SK-N-SH treated with all-trans-retinoic acid at 6 μM for 48 hours (cell line): Measurements from ENCODE around the gene HS3ST4.

Source experiments
- ATAC-seq: fragments of 200-7000 bp; cut with Tn5 transposase; 3 replicates; pipeline ENCODE4 v1.9.1; 2020; ENCODE audit warnings: mild to moderate bottlenecking, moderate library complexity
- ARNTL ChIP-seq: fragments of 450-650 bp; formaldehyde crosslinking; IDR thresholded peaks from 2 replicates; pipeline ENCODE4 v1.5.0; 2020; ENCODE audit warnings: low read depth, mild to moderate bottlenecking, moderate library complexity, borderline replicate concordance
- BACH2 ChIP-seq: fragments of 250-450 bp; sonication (Bioruptor Pico); IDR thresholded peaks from 2 replicates; pipeline ENCODE4 v1.9.0; 2021; ENCODE audit warnings: mild to moderate bottlenecking, borderline replicate concordance
- CREB5 ChIP-seq: fragments of 250-450 bp; sonication (Bioruptor Pico); IDR thresholded peaks from 2 replicates; pipeline ENCODE4 v1.5.1; 2020; ENCODE audit warnings: low read depth, mild to moderate bottlenecking, moderate library complexity
- CSDC2 ChIP-seq: fragments of 250-450 bp; sonication (Bioruptor Pico); IDR thresholded peaks from 2 replicates; pipeline ENCODE4 v1.5.0; 2020; ENCODE audit warnings: mild to moderate bottlenecking, moderate library complexity
- ESRRG ChIP-seq: fragments of 250-450 bp; sonication (Bioruptor Pico); IDR thresholded peaks from 2 replicates; pipeline ENCODE4 v1.6.1; 2021; ENCODE audit warnings: mild to moderate bottlenecking
- GLIS3 ChIP-seq: fragments of 250-450 bp; sonication (Bioruptor Pico); IDR thresholded peaks from 2 replicates; pipeline ENCODE4 v1.5.0; 2020; ENCODE audit warnings: mild to moderate bottlenecking, moderate library complexity
- ISL1 ChIP-seq: fragments of 250-450 bp; sonication (Bioruptor Pico); IDR thresholded peaks from 2 replicates; pipeline ENCODE4 v2.1.2; 2022; ENCODE audit warnings: mild to moderate bottlenecking, moderate library complexity
- OSR1 ChIP-seq: fragments of 250-450 bp; sonication (Bioruptor Pico); IDR thresholded peaks from 2 replicates; pipeline ENCODE4 v1.8.0; 2022; ENCODE audit warnings: moderate library complexity, mild to moderate bottlenecking, inconsistent platforms
- POU6F1 ChIP-seq: fragments of 250-450 bp; sonication (Bioruptor Pico); IDR thresholded peaks from 2 replicates; pipeline ENCODE4 v1.8.0; 2021; ENCODE audit warnings: low read depth, mild to moderate bottlenecking, moderate library complexity, borderline replicate concordance
- PPARA ChIP-seq: fragments of 250-450 bp; sonication (Bioruptor Pico); IDR thresholded peaks from 2 replicates; pipeline ENCODE4 v1.5.0; 2020; ENCODE audit warnings: mild to moderate bottlenecking, borderline replicate concordance
- RARB ChIP-seq: fragments of 250-450 bp; sonication (Bioruptor Pico); IDR thresholded peaks from 2 replicates; pipeline ENCODE4 v1.8.0; 2021; ENCODE audit warnings: mild to moderate bottlenecking, moderate library complexity
- SNAI2 ChIP-seq: fragments of 250-450 bp; sonication (Bioruptor Pico); IDR thresholded peaks from 2 replicates; pipeline ENCODE4 v1.5.0; 2020; ENCODE audit warnings: mild to moderate bottlenecking, moderate library complexity
- TOX ChIP-seq: fragments of 250-450 bp; sonication (Bioruptor Pico); IDR thresholded peaks from 2 replicates; pipeline ENCODE4 v1.8.0; 2021; ENCODE audit warnings: mild to moderate bottlenecking, moderate library complexity, borderline replicate concordance
- ZC3H10 ChIP-seq: fragments of 250-450 bp; sonication (Bioruptor Pico); IDR thresholded peaks from 2 replicates; pipeline ENCODE4 v1.5.1; 2021; ENCODE audit warnings: mild to moderate bottlenecking, moderate library complexity
- ZFP3 ChIP-seq: fragments of 250-450 bp; sonication (Bioruptor Pico); IDR thresholded peaks from 2 replicates; pipeline ENCODE4 v1.5.0; 2020; ENCODE audit warnings: mild to moderate bottlenecking, moderate library complexity
- ZFP30 ChIP-seq: fragments of 450-650 bp; formaldehyde crosslinking; IDR thresholded peaks from 2 replicates; pipeline ENCODE4 v1.5.0; 2022; ENCODE audit warnings: mild to moderate bottlenecking, moderate library complexity
- ZNF565 ChIP-seq: fragments of 450-650 bp; formaldehyde crosslinking; conservative IDR thresholded peaks from 2 replicates; pipeline ENCODE4 v1.5.0; 2020; ENCODE audit warnings: low read depth, mild to moderate bottlenecking, moderate library complexity
- ZNF70 ChIP-seq: fragments of 450-650 bp; formaldehyde crosslinking; IDR thresholded peaks from 2 replicates; pipeline ENCODE4 v1.5.0; 2020; ENCODE audit warnings: mild to moderate bottlenecking, moderate library complexity
- ZNF8 ChIP-seq: fragments of 450-650 bp; formaldehyde crosslinking; IDR thresholded peaks from 2 replicates; pipeline ENCODE4 v1.5.0; 2020; ENCODE audit warnings: mild to moderate bottlenecking, moderate library complexity
- TF ChIP-seq, protein P1 (sequence below): fragments of 250-450 bp; sonication (Bioruptor Pico); IDR thresholded peaks from 2 replicates; pipeline ENCODE4 v1.5.0; 2020; ENCODE audit warnings: mild to moderate bottlenecking, moderate library complexity
- TF ChIP-seq, protein P2 (sequence below): fragments of 250-450 bp; sonication (Bioruptor Pico); IDR thresholded peaks from 2 replicates; pipeline ENCODE4 v1.5.1; 2021; ENCODE audit warnings: mild to moderate bottlenecking, moderate library complexity

HS3ST4 gene

GRCh38 chr16:25925421-25925820 lies 233.7 kb downstream of the HS3ST4 start (continued):
- TF ChIP-seq POU6F1 (CRISPR knock-in tag), result no peak

DNA sequence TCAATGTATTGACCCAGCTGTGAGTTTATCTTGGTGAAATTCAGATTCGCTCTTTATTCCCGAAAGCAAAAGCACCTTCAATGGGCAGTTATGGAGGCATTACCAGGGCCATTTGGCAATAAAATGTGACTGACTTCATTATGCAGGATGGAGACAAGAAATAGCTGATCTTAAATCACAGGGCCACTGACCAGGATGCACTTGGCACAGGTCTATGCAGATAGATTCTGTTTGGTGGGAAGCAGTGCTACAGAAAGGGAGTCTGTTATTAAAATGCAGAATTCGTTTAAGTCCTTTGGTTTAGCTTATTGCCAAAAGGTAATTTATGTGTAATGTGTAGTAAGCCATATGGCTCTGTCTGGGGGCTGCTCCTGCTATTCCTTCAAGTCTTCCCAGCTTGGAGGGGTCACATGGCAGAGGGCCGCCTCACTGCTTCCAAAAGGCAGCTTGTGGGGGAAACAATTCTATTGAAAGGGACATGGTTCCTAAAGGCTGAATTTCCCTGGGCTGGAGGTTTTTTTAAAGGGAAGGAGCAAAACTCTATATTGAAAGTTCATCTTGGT lies 239.8 kb downstream of the HS3ST4 start:
- ATAC-seq, result no peak
- TF ChIP-seq ZFP3 (CRISPR knock-in tag) (no peak), ISL1 (CRISPR knock-in tag) (no peak), CREB5 (no peak), RARB (CRISPR knock-in tag) (no peak), ZNF565 (CRISPR knock-in tag) (no peak), ZC3H10 (no peak), ZNF70 (no peak), ZNF8 (CRISPR knock-in tag) (no peak), GLIS3 (CRISPR knock-in tag) (no peak), SNAI2 (CRISPR knock-in tag) (no peak), ESRRG (CRISPR knock-in tag) (no peak), BACH2 (CRISPR knock-in tag) (no peak), CSDC2 (no peak), OSR1 (CRISPR knock-in tag) (no peak), ZFP30 (CRISPR knock-in tag) (no peak), TOX (CRISPR knock-in tag) (no peak), ARNTL (CRISPR knock-in tag) (no peak), PPARA (no peak)
- TF ChIP-seq, protein P1, sequence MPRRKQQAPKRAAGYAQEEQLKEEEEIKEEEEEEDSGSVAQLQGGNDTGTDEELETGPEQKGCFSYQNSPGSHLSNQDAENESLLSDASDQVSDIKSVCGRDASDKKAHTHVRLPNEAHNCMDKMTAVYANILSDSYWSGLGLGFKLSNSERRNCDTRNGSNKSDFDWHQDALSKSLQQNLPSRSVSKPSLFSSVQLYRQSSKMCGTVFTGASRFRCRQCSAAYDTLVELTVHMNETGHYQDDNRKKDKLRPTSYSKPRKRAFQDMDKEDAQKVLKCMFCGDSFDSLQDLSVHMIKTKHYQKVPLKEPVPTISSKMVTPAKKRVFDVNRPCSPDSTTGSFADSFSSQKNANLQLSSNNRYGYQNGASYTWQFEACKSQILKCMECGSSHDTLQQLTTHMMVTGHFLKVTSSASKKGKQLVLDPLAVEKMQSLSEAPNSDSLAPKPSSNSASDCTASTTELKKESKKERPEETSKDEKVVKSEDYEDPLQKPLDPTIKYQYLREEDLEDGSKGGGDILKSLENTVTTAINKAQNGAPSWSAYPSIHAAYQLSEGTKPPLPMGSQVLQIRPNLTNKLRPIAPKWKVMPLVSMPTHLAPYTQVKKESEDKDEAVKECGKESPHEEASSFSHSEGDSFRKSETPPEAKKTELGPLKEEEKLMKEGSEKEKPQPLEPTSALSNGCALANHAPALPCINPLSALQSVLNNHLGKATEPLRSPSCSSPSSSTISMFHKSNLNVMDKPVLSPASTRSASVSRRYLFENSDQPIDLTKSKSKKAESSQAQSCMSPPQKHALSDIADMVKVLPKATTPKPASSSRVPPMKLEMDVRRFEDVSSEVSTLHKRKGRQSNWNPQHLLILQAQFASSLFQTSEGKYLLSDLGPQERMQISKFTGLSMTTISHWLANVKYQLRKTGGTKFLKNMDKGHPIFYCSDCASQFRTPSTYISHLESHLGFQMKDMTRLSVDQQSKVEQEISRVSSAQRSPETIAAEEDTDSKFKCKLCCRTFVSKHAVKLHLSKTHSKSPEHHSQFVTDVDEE, result no peak
- TF ChIP-seq, all 23 proteins: peak for 0

DNA sequence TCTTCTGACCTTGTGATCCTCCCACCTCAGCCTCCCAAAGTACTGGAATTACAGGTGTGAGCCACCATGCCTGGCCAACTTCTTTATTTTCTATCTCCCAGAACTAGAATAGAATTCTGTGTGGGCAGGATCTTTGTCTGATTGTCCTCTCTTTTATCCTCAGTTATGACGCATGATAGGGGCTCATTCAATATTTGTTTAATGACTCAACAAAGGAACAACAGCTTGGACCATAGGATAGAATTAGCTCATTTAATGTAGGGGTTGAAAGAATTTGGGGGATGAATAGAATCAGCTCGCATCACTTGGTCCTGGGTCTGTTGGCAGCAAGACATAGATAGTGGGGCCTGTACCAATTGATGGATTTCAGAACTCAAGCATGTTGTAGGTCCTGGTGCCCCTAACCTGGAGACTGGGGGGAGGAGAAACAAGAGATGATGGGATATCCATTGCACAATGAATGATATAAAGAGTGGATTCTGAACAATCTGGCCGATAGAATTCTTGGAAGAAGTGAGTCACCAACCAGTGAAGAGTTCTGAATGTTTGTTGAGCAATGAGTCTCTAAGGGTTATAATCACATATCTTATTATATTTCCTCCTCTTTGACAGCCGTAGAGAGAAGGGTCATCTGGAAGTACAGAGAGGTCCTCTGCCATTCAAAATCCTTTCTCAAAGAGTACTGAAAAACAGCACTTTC lies 250.2 kb downstream of the HS3ST4 start:
- no peak for ATAC-seq
- TF ChIP-seq TOX (CRISPR knock-in tag), result no peak
- TF ChIP-seq POU6F1 (CRISPR knock-in tag), result no peak
- no peak for TF ChIP-seq CREB5
- no peak for TF ChIP-seq ZFP30 (CRISPR knock-in tag)
- TF ChIP-seq ESRRG (CRISPR knock-in tag), result no peak
- no peak for TF ChIP-seq SNAI2 (CRISPR knock-in tag)
- no peak for TF ChIP-seq RARB (CRISPR knock-in tag)
- TF ChIP-seq BACH2 (CRISPR knock-in tag), result no peak
- no peak for TF ChIP-seq PPARA
- no peak for TF ChIP-seq CSDC2
- TF ChIP-seq, protein P2, sequence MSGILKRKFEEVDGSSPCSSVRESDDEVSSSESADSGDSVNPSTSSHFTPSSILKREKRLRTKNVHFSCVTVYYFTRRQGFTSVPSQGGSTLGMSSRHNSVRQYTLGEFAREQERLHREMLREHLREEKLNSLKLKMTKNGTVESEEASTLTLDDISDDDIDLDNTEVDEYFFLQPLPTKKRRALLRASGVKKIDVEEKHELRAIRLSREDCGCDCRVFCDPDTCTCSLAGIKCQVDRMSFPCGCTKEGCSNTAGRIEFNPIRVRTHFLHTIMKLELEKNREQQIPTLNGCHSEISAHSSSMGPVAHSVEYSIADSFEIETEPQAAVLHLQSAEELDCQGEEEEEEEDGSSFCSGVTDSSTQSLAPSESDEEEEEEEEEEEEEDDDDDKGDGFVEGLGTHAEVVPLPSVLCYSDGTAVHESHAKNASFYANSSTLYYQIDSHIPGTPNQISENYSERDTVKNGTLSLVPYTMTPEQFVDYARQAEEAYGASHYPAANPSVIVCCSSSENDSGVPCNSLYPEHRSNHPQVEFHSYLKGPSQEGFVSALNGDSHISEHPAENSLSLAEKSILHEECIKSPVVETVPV, result no peak
- no peak for TF ChIP-seq ZNF8 (CRISPR knock-in tag)
- no peak for TF ChIP-seq ZFP3 (CRISPR knock-in tag)
- TF ChIP-seq, protein P1, result no peak
- TF ChIP-seq ZNF70, result no peak
